Activated naive CD8-positive, alpha-beta T cell treated with anti-CD3 and anti-CD28 coated beads for 36 hours (primary cell): ENCODE results near the gene SGCE. TPM values are rescaled to one million over a fixed set of nuclear protein-coding genes. Genes with fewer than 3 reads are reported as not detected.

Experiments used
- DNase-seq: peaks from one replicate; pipeline ENCODE4 v3.0.0; 2021
- H3K27ac Mint-ChIP-seq: one replicate; pipeline ENCODE4 v1.8.0; 2022; ENCODE audit warnings: mild to moderate bottlenecking, moderate library complexity, mixed read lengths
- H3K27me3 Mint-ChIP-seq: one replicate; pipeline ENCODE4 v1.8.0; 2022; ENCODE audit warnings: mild to moderate bottlenecking, mixed read lengths
- H3K36me3 Mint-ChIP-seq: one replicate; pipeline ENCODE4 v1.8.0; 2021; ENCODE audit warnings: mild to moderate bottlenecking, mixed read lengths
- H3K4me1 Mint-ChIP-seq: one replicate; pipeline ENCODE4 v1.8.0; 2021; ENCODE audit warnings: mixed read lengths
- H3K4me3 Mint-ChIP-seq: one replicate; pipeline ENCODE4 v1.8.0; 2022; ENCODE audit warnings: mild to moderate bottlenecking, moderate library complexity, mixed read lengths
- H3K9me3 Mint-ChIP-seq: one replicate; pipeline ENCODE4 v1.8.0; 2022; ENCODE audit warnings: mixed read lengths
- total RNA-seq, 2 experiments: library from RNA; stranded (reverse); gene quantifications; one replicate each; pipeline ENCODE4 v1.2.3, GENCODE V29; 2021

The SGCE gene
- total RNA-seq, 2 experiments from 2014 or later: 0.19 TPM; not detected in 1

DNA sequence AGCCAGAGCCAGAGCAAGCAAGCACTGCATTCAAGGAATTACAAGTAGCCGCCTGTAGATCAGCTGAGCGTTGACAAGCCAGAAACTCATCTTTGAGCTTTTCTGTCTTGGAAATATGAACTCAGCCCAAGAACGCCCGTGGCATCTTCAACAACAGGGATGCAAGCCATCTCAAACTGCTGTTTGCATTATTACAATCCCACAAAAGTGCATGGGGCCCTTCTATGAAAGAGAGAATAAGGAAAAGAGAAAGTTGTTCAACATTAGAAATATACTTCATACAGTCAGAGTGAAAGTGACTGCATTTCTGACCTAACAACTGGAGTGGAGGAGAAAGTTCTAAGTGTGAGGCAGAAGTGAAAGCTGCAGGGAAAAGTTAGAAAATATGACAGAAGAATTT lies 6.5 kb downstream of the SGCE start:
- no peak for DNase-seq
- no peak overlapping the region for H3K27ac Mint-ChIP-seq
- peaks cover 1% of the 10 kb centered on the region for H3K4me1 Mint-ChIP-seq
- peaks cover 72% of the 10 kb centered on the region for H3K27me3 Mint-ChIP-seq
- no peaks in the 10 kb centered on the region for H3K9me3 Mint-ChIP-seq
- H3K36me3 Mint-ChIP-seq: no peaks in the 10 kb centered on the region
- no peak overlapping the region for H3K4me3 Mint-ChIP-seq

DNA sequence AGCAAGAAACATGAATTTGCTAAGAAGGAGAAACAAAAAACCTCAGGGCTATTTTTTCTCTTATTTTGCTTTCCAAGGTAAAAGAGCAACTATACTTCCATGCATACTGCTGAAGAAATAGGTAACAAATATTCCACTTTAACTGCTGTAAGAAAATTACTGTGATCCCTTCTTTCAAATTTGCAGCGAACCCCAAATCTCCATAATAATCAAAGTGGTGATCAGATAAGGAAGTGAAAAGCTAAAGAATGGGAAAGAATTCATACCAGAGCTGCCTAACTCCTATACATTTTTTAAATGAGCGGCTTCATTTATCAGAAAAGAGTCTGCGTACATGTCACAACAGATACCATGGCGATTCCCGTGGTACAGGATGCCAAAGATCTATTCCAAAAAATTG lies 7.2 kb downstream of the SGCE start:
- H3K9me3 Mint-ChIP-seq: no peaks in the 10 kb centered on the region
- no peak overlapping the region for H3K4me3 Mint-ChIP-seq
- DNase-seq: no peak
- H3K27ac Mint-ChIP-seq: no peak overlapping the region
- H3K4me1 Mint-ChIP-seq: peaks cover 1% of the 10 kb centered on the region
- peaks cover 74% of the 10 kb centered on the region for H3K27me3 Mint-ChIP-seq
- no peaks in the 10 kb centered on the region for H3K36me3 Mint-ChIP-seq

DNA sequence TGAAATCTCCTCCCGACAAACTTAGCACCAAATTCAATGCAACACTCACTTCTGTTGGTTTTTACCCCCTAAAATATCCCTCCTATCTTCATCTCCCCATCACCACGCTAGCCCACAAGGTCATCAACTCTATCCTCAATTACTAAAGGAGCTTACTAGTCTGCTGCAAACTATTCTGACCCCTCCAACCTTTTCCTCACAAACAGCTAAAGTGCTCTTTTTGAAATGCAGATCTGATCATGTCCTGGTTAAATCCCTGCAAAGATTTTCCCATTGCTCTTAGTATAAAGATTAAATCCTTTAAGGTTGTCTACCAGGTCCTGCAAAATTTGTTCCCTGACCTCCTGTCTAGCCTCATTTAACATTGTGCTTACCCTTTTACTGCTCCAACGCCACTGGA lies 8.6 kb downstream of the SGCE start:
- no peak for DNase-seq
- Mint-ChIP-seq H3K27ac (no peak overlapping the region), H3K4me1 (peaks cover 1% of the 10 kb centered on the region), H3K9me3 (no peaks in the 10 kb centered on the region), H3K36me3 (no peaks in the 10 kb centered on the region), H3K27me3 (peaks cover 75% of the 10 kb centered on the region), H3K4me3 (no peak overlapping the region)

DNA sequence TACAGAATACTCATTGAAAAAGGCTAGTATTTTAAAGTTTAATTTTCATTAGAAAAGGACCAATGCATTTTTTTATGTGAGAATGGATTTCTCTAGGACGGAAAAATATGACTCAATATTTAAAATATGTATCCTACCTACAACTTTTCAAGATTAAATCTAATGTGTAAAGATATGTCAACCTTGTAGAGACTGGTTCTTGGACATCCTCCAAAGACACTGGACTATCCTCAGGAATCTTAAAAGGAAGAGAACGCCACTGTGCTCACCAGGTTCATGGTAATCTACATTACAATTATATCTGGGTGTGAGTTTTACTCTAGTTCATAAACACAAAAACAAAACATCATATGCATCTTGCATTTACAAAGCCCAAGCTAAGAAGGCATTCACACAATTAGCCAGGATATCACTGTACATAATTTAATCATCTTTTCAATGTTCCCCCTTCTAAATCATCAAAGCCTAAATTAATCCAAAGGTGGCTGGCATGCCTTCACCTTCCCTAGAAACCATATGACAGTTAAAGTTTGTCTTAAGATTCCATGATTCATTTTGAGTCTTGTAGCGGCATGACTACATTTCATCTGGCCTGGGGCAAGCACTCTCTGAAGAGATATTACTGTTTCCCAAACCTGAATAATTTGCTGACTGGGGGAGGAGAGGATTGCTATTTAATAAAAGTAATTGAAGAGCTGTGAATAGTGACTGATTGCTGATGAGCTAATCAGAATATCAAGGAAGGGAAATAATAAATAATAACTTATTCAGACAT lies 12.0 kb downstream of the SGCE start:
- Mint-ChIP-seq H3K27me3 (peaks cover 52% of the 10 kb centered on the region), H3K36me3 (no peaks in the 10 kb centered on the region), H3K9me3 (no peaks in the 10 kb centered on the region), H3K4me3 (no peak overlapping the region), H3K4me1 (no peaks in the 10 kb centered on the region), H3K27ac (no peak overlapping the region)
- DNase-seq: no peak

DNA sequence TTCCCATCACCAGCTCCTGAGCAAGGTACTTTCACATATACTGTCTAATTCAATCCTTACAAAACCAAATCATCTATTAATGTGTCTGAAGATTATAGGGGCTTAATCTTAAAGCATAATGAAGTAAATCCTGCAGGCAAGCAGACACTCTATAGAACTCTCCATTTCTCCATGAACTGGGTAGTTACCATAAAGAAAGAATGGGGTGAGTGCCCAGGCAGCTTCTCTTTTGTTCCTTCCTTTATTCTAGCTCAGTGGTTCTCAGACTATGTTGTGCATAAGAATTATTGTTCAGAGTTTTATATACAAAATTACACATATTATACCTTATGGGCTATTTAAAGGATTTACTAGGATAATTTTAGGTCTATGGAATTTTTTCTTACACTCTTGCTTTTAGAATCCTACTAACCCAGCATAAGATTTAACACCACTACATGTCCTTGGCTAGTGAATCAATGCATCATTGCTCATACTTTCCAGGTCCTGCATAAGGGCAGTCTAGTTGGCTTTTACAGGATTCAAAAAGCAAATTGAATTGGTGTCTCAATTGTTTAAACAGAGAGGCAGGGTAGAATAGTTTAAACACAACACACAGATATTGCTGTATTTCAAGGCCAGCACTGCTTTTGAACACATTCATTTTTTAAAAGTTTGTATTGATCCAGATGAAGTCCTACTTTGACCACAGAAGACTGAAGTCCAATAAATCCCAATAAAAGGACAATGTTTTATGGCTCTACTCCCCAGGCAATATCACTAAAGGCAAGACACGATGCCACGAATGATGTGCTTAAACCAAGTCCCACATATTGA lies 12.9 kb downstream of the SGCE start:
- Mint-ChIP-seq H3K4me3 (no peak overlapping the region), H3K9me3 (no peaks in the 10 kb centered on the region), H3K27me3 (peaks cover 51% of the 10 kb centered on the region), H3K27ac (no peak overlapping the region), H3K36me3 (no peaks in the 10 kb centered on the region), H3K4me1 (no peaks in the 10 kb centered on the region)
- DNase-seq: no peak

DNA sequence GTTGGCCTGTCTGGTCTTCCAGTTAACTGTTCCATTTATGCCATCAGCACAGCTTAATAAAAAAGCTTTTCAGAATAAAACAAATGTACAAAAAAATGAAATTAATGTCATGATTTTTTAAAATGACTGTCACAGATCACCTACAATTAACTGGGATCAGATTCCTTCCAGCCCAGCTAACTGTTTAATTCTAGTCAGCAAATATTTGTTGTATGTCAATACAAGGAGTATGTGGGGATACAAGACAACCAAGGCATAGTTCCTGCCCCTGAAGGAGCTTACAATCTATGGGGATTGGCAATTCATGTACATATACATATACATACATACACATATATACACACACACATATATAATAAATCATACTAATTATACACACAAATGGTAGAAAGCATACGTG lies 16.5 kb downstream of the SGCE start:
- Mint-ChIP-seq H3K27ac (no peak overlapping the region), H3K27me3 (peaks cover 45% of the 10 kb centered on the region), H3K9me3 (no peaks in the 10 kb centered on the region), H3K4me3 (no peak overlapping the region), H3K4me1 (no peaks in the 10 kb centered on the region), H3K36me3 (no peaks in the 10 kb centered on the region)
- DNase-seq: no peak

DNA sequence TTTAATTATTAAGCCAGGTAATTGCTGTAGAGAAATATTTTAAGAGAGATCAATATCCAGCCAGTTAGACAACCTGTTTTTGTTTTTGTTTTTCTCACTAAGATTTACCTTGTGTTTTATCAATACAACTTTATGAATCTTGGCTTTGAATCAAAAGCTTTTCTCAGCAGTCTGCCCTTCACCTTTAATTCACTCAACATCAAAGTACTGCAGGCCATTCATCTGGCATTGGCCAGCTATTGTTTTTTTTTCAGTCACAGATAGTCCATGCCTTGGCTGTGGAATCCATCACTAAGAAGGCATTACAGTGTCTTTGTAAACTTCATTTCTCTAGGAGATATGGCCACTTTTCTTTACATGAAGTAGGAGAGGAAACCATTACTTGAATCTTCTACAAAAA lies 20.2 kb downstream of the SGCE start:
- peaks cover 2% of the 10 kb centered on the region for H3K4me1 Mint-ChIP-seq
- no peaks in the 10 kb centered on the region for H3K36me3 Mint-ChIP-seq
- H3K9me3 Mint-ChIP-seq: no peaks in the 10 kb centered on the region
- no peak overlapping the region for H3K4me3 Mint-ChIP-seq
- no peak for DNase-seq
- H3K27ac Mint-ChIP-seq: no peak overlapping the region
- peaks cover 26% of the 10 kb centered on the region for H3K27me3 Mint-ChIP-seq

DNA sequence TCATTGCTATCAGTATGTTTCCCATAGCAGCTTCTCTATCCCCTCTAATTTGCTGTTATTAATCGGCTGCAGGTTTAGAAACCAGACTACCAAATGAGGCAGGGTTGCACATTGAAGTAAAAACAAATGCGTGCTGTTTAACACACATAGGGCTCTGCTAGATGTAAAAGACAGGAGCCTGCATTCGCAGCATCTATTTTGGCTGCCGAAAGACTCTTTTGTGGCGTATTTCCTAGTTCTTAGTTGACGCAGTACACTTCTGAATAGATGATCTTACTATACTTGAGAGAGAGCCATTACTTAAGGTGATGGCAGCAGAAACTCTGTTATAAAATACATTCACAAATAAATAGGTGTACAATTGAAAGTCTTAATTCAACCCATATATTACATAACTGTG lies 21.4 kb downstream of the SGCE start:
- H3K27ac Mint-ChIP-seq: no peak overlapping the region
- H3K9me3 Mint-ChIP-seq: no peaks in the 10 kb centered on the region
- no peak for DNase-seq
- H3K4me3 Mint-ChIP-seq: no peak overlapping the region
- peaks cover 26% of the 10 kb centered on the region for H3K27me3 Mint-ChIP-seq
- H3K4me1 Mint-ChIP-seq: peaks cover 2% of the 10 kb centered on the region
- H3K36me3 Mint-ChIP-seq: no peaks in the 10 kb centered on the region

DNA sequence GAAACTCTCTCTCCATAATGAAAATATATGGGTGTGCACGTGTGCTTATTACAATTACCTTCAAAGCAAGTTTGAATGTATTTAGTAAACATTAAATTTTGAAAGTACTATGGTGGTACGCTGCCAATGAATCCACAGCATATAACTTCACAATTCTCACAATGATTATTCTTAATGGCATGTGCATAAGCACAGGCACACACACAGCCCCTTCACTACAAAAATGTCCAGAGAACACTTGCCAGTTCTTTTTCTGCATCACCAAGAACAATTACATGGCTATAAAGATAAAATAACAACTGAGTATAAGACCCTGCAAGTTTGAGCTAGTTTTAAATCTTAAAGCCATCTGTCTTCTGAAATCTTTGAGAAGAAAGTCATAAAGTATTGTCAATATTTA lies 22.2 kb downstream of the SGCE start:
- no peaks in the 10 kb centered on the region for H3K9me3 Mint-ChIP-seq
- peaks cover 20% of the 10 kb centered on the region for H3K27me3 Mint-ChIP-seq
- no peak overlapping the region for H3K27ac Mint-ChIP-seq
- H3K4me1 Mint-ChIP-seq: peaks cover 2% of the 10 kb centered on the region
- H3K4me3 Mint-ChIP-seq: no peak overlapping the region
- H3K36me3 Mint-ChIP-seq: no peaks in the 10 kb centered on the region
- no peak for DNase-seq

DNA sequence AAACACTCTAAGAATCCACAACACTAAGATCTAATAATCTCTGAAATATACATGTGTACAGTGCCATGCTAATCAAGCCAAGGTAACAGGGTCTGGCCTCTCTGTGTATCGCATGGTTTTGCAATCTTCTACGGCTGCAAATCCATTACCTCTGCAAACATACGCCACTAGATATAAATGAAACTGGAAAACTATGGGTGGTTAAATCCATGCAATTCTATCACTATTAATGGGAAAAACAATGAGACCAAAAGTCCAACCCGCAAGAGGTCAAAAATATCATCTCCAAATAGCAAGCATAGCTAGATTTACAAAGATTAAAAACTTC lies 23.0 kb downstream of the SGCE start:
- H3K4me1 Mint-ChIP-seq: peaks cover 2% of the 10 kb centered on the region
- H3K27ac Mint-ChIP-seq: no peak overlapping the region
- peaks cover 18% of the 10 kb centered on the region for H3K27me3 Mint-ChIP-seq

DNA sequence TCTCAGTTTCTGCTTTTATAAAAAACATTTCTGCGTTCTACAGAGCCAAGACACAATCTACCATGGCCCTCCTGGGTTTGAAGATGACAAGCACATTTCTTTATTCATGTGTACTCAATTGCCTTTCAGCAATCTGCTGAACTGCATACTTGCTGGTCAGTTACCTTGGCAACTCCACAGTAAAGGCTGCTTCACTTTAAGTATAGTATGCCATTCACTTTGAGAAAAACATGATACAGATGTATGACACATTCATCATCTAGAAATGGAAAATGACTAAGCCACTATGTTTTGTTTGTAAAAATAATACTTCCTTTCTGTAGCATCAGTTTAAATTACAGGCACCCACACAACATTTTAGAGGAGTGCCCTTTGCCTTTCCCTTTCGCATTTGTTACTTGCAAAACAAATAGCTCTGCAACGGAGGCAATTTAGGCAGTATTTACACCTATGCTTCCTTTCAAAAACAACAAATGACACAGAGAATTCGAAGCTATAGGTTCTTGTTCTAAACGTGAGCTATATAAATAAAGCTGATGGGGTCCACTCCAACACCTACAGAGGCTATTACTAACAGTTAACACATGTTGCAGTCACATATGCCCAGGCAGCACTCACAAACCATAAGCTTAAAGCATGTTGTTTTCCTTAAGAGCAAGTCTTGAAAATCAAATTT lies 23.5 kb downstream of the SGCE start:
- DNase-seq: no peak
- Mint-ChIP-seq H3K36me3 (no peaks in the 10 kb centered on the region), H3K4me3 (no peak overlapping the region), H3K4me1 (peaks cover 2% of the 10 kb centered on the region), H3K9me3 (no peaks in the 10 kb centered on the region), H3K27ac (no peak overlapping the region), H3K27me3 (peaks cover 13% of the 10 kb centered on the region)

More for the DNA sequence above, 23.0 kb downstream of the SGCE start:
- Mint-ChIP-seq H3K36me3 (no peaks in the 10 kb centered on the region), H3K4me3 (no peak overlapping the region), H3K9me3 (no peaks in the 10 kb centered on the region)
- no peak for DNase-seq

DNA sequence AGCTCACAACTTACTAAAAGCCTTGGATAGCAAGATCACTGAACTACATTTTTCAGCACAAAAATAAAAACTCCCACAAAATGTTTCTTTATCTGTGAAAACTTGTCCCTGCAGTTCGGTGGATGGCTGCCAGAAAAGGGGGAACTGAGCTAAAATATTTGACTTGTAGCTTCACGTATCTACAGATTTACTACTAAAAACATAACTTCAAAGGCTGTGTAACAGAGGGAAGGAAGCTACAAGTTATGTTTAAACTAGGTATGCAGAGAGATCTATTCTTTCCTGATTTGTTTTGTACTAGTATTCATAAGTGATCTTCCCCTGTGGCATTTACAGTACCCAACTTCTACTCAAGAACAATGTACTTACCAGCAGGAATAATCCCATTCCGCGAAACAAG lies 25.1 kb downstream of the SGCE start:
- H3K4me3 Mint-ChIP-seq: no peak overlapping the region
- H3K27ac Mint-ChIP-seq: no peak overlapping the region
- H3K4me1 Mint-ChIP-seq: peaks cover 2% of the 10 kb centered on the region
- no peaks in the 10 kb centered on the region for H3K9me3 Mint-ChIP-seq
- DNase-seq: no peak
- peaks cover 4% of the 10 kb centered on the region for H3K27me3 Mint-ChIP-seq
- H3K36me3 Mint-ChIP-seq: no peaks in the 10 kb centered on the region

DNA sequence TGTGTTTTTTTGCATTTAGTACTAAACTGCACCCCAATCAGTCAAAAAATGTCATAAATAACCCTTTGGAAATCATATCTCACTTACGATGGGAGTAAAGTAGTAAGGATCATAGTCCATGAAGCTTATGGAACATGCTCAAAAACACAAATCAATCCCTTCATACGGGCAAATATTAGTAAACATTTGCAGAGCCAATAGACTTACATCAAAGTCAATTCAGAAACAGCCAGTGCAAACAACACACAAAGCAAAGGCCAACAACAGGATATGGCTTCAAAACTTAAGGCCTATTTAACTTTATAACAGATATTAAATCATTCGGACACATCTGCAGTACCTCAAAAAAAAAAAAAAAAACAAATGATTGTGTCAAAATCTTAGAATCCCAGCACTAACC lies 32.1 kb downstream of the SGCE start:
- Mint-ChIP-seq H3K9me3 (no peaks in the 10 kb centered on the region), H3K36me3 (no peaks in the 10 kb centered on the region), H3K27ac (no peak overlapping the region), H3K27me3 (no peaks in the 10 kb centered on the region), H3K4me1 (peaks cover 10% of the 10 kb centered on the region), H3K4me3 (no peak overlapping the region)
- no peak for DNase-seq

DNA sequence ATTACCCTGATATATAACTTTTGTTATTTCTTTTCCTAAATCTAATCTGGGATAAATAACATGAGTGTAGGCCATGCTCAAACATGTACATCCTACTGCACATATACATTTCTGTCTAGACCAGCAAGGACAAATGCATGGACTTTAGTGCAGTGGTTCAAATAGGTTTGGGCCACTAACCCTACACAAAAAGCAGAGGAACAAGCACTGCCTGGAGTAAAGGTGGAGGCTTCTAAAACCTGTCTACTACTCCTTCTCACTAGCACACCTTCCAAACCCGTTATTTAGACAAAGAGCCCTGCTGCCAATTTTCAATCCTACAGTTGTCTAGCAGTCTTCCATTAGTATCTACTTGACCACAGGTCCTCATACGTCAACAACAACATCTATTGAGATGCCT lies 34.8 kb downstream of the SGCE start:
- Mint-ChIP-seq H3K27me3 (no peaks in the 10 kb centered on the region), H3K36me3 (no peaks in the 10 kb centered on the region), H3K9me3 (no peaks in the 10 kb centered on the region), H3K4me3 (no peak overlapping the region), H3K27ac (peak overlapping the region; percentile 28), H3K4me1 (peaks cover 10% of the 10 kb centered on the region)
- DNase-seq: no peak

DNA sequence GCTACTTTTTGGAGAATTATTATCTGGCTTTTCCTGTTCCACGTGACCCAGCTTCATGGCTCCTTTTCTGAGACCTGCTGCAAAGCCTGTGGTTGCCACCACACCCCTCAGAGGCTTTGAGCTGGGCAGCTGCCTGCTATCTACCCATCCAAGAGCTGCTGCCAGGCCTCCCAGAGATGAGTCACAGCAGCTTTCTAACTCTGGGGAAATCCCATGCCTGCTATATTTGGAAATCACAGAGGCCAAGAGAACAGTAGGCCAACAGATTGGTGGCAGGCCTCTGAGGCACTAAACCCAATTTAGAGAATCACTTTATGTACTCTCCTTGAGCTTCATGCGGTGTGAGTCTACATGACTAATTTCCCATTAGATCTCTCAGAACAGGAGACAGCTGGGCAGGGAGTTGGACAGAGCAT lies 35.2 kb downstream of the SGCE start:
- Mint-ChIP-seq H3K9me3 (no peaks in the 10 kb centered on the region), H3K36me3 (no peaks in the 10 kb centered on the region), H3K4me1 (peaks cover 10% of the 10 kb centered on the region), H3K4me3 (no peak overlapping the region), H3K27me3 (no peaks in the 10 kb centered on the region), H3K27ac (peak overlapping the region; percentile 2)
- peak; percentile 71 for DNase-seq
